Measurements from ENCODE around the gene PLA2G4E.

GRCh38 chr15:42033214-42033873, 12.5 kb upstream of the PLA2G4E start:
- TF ChIP-seq CTCF (CRISPR knock-in tag; IDR thresholded peaks at IDR 0.05): no peak
- no peak for TF ChIP-seq CEBPB (IDR thresholded peaks at IDR 0.05; ENCODE audit: borderline replicate concordance, low read depth, low read length)
- TF ChIP-seq JUND (CRISPR knock-in tag; IDR thresholded peaks at IDR 0.05): no peak
- no peak for TF ChIP-seq ZNF546 (CRISPR knock-in tag; conservative IDR thresholded peaks at IDR 0.05)

All from HepG2 (cell line).